HL-60 (cell line): Measurements from ENCODE around the gene BANP.

Source experiments
- POLR2AphosphoS5 ChIP-seq: IDR thresholded peaks from 2 replicates; pipeline ENCODE4 v1.6.1; 2012; ENCODE audit warnings: low read depth
- TF ChIP-seq, protein P1 (sequence below): IDR thresholded peaks from one replicate; pipeline ENCODE4 v1.5.1; 2011; ENCODE audit warnings: low read length, control low read depth, inconsistent platforms; ENCODE audit not compliant: insufficient read depth
- TF ChIP-seq, protein P2 (sequence below): IDR thresholded peaks from 2 replicates; pipeline ENCODE4 v1.6.1; 2012; ENCODE audit warnings: low read depth; ENCODE audit not compliant: insufficient replicate concordance

DNA sequence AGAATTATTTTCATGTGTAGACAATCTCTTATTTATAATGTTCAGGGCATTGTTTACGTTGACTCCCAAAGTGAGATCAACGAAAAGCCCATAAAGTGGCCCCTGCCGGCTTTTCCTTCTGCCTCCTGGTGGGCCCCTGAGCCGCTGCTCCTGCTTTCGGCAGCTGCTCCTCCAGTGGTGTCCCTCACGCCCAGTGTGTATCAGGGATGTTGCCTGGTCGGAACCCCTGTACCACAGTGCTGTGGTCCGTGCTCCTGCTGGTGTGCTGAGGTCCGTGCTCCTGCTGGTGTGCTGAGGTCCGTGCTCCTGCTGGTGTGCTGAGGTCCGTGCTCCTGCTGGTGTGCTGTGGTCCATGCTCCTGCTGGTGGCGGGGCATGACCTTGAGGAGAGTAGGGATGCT is 107.6 kb downstream of the BANP start:
- TF ChIP-seq, protein P1, sequence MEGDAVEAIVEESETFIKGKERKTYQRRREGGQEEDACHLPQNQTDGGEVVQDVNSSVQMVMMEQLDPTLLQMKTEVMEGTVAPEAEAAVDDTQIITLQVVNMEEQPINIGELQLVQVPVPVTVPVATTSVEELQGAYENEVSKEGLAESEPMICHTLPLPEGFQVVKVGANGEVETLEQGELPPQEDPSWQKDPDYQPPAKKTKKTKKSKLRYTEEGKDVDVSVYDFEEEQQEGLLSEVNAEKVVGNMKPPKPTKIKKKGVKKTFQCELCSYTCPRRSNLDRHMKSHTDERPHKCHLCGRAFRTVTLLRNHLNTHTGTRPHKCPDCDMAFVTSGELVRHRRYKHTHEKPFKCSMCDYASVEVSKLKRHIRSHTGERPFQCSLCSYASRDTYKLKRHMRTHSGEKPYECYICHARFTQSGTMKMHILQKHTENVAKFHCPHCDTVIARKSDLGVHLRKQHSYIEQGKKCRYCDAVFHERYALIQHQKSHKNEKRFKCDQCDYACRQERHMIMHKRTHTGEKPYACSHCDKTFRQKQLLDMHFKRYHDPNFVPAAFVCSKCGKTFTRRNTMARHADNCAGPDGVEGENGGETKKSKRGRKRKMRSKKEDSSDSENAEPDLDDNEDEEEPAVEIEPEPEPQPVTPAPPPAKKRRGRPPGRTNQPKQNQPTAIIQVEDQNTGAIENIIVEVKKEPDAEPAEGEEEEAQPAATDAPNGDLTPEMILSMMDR: no peak
- TF ChIP-seq, protein P2, sequence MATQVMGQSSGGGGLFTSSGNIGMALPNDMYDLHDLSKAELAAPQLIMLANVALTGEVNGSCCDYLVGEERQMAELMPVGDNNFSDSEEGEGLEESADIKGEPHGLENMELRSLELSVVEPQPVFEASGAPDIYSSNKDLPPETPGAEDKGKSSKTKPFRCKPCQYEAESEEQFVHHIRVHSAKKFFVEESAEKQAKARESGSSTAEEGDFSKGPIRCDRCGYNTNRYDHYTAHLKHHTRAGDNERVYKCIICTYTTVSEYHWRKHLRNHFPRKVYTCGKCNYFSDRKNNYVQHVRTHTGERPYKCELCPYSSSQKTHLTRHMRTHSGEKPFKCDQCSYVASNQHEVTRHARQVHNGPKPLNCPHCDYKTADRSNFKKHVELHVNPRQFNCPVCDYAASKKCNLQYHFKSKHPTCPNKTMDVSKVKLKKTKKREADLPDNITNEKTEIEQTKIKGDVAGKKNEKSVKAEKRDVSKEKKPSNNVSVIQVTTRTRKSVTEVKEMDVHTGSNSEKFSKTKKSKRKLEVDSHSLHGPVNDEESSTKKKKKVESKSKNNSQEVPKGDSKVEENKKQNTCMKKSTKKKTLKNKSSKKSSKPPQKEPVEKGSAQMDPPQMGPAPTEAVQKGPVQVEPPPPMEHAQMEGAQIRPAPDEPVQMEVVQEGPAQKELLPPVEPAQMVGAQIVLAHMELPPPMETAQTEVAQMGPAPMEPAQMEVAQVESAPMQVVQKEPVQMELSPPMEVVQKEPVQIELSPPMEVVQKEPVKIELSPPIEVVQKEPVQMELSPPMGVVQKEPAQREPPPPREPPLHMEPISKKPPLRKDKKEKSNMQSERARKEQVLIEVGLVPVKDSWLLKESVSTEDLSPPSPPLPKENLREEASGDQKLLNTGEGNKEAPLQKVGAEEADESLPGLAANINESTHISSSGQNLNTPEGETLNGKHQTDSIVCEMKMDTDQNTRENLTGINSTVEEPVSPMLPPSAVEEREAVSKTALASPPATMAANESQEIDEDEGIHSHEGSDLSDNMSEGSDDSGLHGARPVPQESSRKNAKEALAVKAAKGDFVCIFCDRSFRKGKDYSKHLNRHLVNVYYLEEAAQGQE: no peak
- no peak for TF ChIP-seq POLR2AphosphoS5
